K562 (cell line): Measurements from ENCODE around the gene TUFM. TPM values are rescaled to one million over a fixed set of nuclear protein-coding genes. Genes with fewer than 3 reads are reported as not detected.

ENCODE experiments used
- BRF1 ChIP-seq: IDR thresholded peaks from 3 replicates; pipeline ENCODE4 v1.6.1; 2011; ENCODE audit warnings: borderline replicate concordance, mild to moderate bottlenecking; ENCODE audit not compliant: insufficient read length; ENCODE audit errors: extremely low read depth
- CCNT2 ChIP-seq: IDR thresholded peaks from 2 replicates; pipeline ENCODE4 v1.6.1; 2011; ENCODE audit warnings: borderline replicate concordance, low read depth, mild to moderate bottlenecking, moderate library complexity, mixed read lengths, low read length; ENCODE audit not compliant: insufficient read length; ENCODE audit errors: extremely low read depth
- ELF1 ChIP-seq: fragments of 200-800 bp; sonication (Bioruptor generic); IDR thresholded peaks from 2 replicates; pipeline ENCODE4 v1.6.1; 2016; ENCODE audit warnings: missing genetic modification characterization, missing compliant biosample characterization
- HIVEP1 ChIP-seq: fragments of 250-450 bp; sonication (Bioruptor Pico); IDR thresholded peaks from 2 replicates; pipeline ENCODE4 v1.4.0; 2020; ENCODE audit warnings: mild to moderate bottlenecking
- HMGN3 ChIP-seq: IDR thresholded peaks from 2 replicates; pipeline ENCODE4 v1.6.1; 2011; ENCODE audit warnings: borderline replicate concordance, low read depth, mild to moderate bottlenecking, mixed read lengths, low read length; ENCODE audit not compliant: insufficient read length; ENCODE audit errors: extremely low read depth
- KHSRP ChIP-seq: fragments of 450-650 bp; IDR thresholded peaks from 2 replicates; pipeline ENCODE4 v1.6.1; 2017
- KLF16 ChIP-seq: IDR thresholded peaks from 2 replicates; pipeline ENCODE4 v1.6.1; 2016; ENCODE audit warnings: antibody characterized with exemption
- MAZ ChIP-seq, 2 experiments: fragments of 450-650 bp in 1 of 2; sonication (generic) in 1 of 2; formaldehyde crosslinking; IDR thresholded peaks in 1 of 2; conservative IDR thresholded peaks in 1 of 2; 2 replicates each; pipeline versions ENCODE4 v1.4.0 to v1.5.0; 2020; ENCODE audit warnings: mild to moderate bottlenecking in 1 of 2, missing genetic modification reagents in 1 of 2
- MXI1 ChIP-seq: IDR thresholded peaks from 2 replicates; pipeline ENCODE4 v1.6.1; 2011; ENCODE audit warnings: low read depth, mild to moderate bottlenecking, improper control_type of control experiment, low read length
- POLR2AphosphoS2 ChIP-seq: IDR thresholded peaks from 2 replicates; pipeline ENCODE4 v1.6.1; 2012; ENCODE audit warnings: low read length, improper control_type of control experiment
- POLR2AphosphoS5 ChIP-seq: IDR thresholded peaks from 2 replicates; pipeline ENCODE4 v1.6.1; 2011; ENCODE audit warnings: mild to moderate bottlenecking, low read depth, low read length, moderate library complexity; ENCODE audit not compliant: control insufficient read depth, insufficient read depth
- RFX7 ChIP-seq: fragments of 250-450 bp; sonication (Bioruptor Pico); IDR thresholded peaks from 2 replicates; pipeline ENCODE4 v1.5.1; 2021; ENCODE audit warnings: mild to moderate bottlenecking
- SLC30A9 ChIP-seq: fragments of 250-450 bp; sonication (Bioruptor Pico); IDR thresholded peaks from 2 replicates; pipeline ENCODE4 v1.8.0; 2022; ENCODE audit warnings: mild to moderate bottlenecking, moderate library complexity
- SMC3 ChIP-seq: conservative IDR thresholded peaks from 2 replicates; pipeline ENCODE4 v1.6.1; 2011; ENCODE audit warnings: low read depth, low read length, improper control_type of control experiment; ENCODE audit not compliant: insufficient read depth
- SRF ChIP-seq, 2 experiments: fragments of 250-450, 450-650 bp in 1 of 2; sonication (Bioruptor Pico) in 1 of 2; sonication (generic) in 1 of 2; formaldehyde crosslinking; IDR thresholded peaks; 2 replicates each; pipeline versions ENCODE4 v1.5.0 to v1.5.1; 2020 to 2022; ENCODE audit warnings: mild to moderate bottlenecking in 1 of 2, missing genetic modification reagents in 1 of 2
- XRCC5 ChIP-seq: fragments of 200-400 bp; formaldehyde crosslinking; IDR thresholded peaks from 2 replicates; pipeline ENCODE4 v1.6.1; 2017; ENCODE audit warnings: low read depth, mild to moderate bottlenecking, low read length
- YY1 ChIP-seq, 3 experiments: IDR thresholded peaks; 2 replicates each; pipeline ENCODE4 v1.6.1; 2011; ENCODE audit warnings: low read length in 2 of 3, mild to moderate bottlenecking in 2 of 3, moderate library complexity in 2 of 3, borderline replicate concordance in 1 of 3, control low read depth in 1 of 3, low read depth in 1 of 3; ENCODE audit not compliant: insufficient read depth in 3 of 3, insufficient replicate concordance in 2 of 3, control insufficient read depth in 1 of 3, insufficient read length in 1 of 3; ENCODE audit errors: extremely low read depth in 1 of 3
- ZNF444 ChIP-seq: fragments of 250-450 bp; sonication (Bioruptor Pico); IDR thresholded peaks from 2 replicates; pipeline ENCODE4 v1.4.0; 2020; ENCODE audit warnings: mild to moderate bottlenecking, moderate library complexity
- polyA plus RNA-seq, 8 experiments: library from polyadenylated mRNA; depleted of rRNA in 4 of 8; stranded (reverse) in 5 of 8; unstranded in 3 of 8; fragments of >200 nt; fragmentation: Nextera tagmentation in 2 of 8; fragmentation: Illumina TruSeq in 1 of 8; extraction: Ambion mirVana in 2 of 8; extraction: Trizol in 1 of 8; gene quantifications; 2 replicates each; pipeline versions ENCODE4 v1.2.1 to v1.2.3, GENCODE V29; 2011 to 2014; ENCODE audit warnings: inconsistent platforms in 1 of 8, missing spikeins in 1 of 8
- total RNA-seq, 7 experiments: library from RNA; depleted of rRNA in 6 of 7; stranded (reverse); fragments of >200 nt in 6 of 7; fragmentation: Illumina TruSeq in 2 of 7; extraction: Trizol in 2 of 7; gene quantifications; 2 replicates each; pipeline versions ENCODE4 v1.2.1 to v1.2.3, GENCODE V29; 2011 to 2021; ENCODE audit warnings: low replicate concordance in 1 of 7
- TF ChIP-seq, protein P1 (sequence below): fragments of 250-450 bp; sonication (Bioruptor Pico); IDR thresholded peaks from 2 replicates; pipeline ENCODE4 v1.5.1; 2021; ENCODE audit warnings: mild to moderate bottlenecking
- TF ChIP-seq, protein P2 (sequence below), 3 experiments: IDR thresholded peaks in 2 of 3; conservative IDR thresholded peaks in 1 of 3; 2 replicates each; pipeline ENCODE4 v1.5.1; 2011 to 2012; ENCODE audit warnings: low read length in 3 of 3, mild to moderate bottlenecking in 3 of 3, control low read depth in 2 of 3, improper control_type of control experiment in 1 of 3, inconsistent platforms in 1 of 3, low read depth in 1 of 3, mixed read lengths in 1 of 3, moderate library complexity in 1 of 3; ENCODE audit not compliant: insufficient read depth in 2 of 3
- TF ChIP-seq, protein P3 (sequence below): fragments of 450-650 bp; formaldehyde crosslinking; IDR thresholded peaks from 2 replicates; pipeline ENCODE4 v1.4.0; 2020; ENCODE audit warnings: mild to moderate bottlenecking, moderate library complexity

The TUFM gene
- total and polyA plus RNA-seq, 9 of the 15 experiments (the other 6 are each of a cell fraction or from before 2014, with no cell fraction given): 34.1 to 434 (median 256) TPM

DNA sequence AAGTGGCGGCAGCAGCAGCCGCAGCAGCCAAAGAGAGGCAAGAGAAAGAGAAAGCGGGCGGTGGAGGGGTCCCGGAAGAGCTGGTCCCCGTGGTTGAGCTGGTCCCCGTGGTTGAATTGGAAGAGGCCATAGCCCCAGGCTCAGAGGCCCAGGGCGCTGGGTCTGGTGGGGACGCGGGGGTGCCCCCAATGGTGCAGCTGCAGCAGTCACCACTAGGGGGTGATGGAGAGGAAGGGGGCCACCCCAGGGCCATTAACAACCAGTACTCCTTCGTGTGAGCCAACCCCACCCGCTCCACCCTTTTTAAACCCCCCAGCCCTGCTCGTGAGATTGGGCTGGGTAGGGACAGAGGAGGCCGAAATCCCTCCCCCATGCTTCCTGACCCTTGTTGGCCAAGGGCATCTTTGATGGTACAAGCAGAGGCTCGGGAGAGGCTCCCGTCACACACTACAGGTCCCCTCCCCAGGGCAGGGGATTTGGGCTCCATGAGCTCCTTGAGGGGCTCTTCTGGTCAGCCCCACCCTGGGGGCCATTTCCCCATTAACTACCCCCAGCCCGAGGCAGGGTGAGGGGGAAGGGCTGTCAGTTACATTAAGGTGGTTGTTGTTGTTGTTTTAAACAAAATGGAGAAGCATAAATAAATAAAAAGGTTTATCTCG, 27.5 kb upstream of the TUFM start (continued):
- TF ChIP-seq ZNF444 (CRISPR knock-in tag) (no peak), HMGN3 (no peak), ELF1 (tag) (no peak), RFX7 (CRISPR knock-in tag) (no peak), SRF (CRISPR knock-in tag; IDR thresholded peaks at IDR 0.05) (no peak), SLC30A9 (CRISPR knock-in tag) (no peak), BRF1 (no peak), MAZ (CRISPR knock-in tag; conservative IDR thresholded peaks at IDR 0.05 in 1 of 2, IDR thresholded peaks at IDR 0.05 in 1 of 2) (peak; percentile 64 to 78; a peak in 3 of 4 replicates), HIVEP1 (CRISPR knock-in tag) (no peak), KLF16 (0 out of 2 replicates have a peak, but pooled peaks have one; percentile 5), XRCC5 (peak; percentile 77; the same call in 1 of the 2 replicates), POLR2AphosphoS2 (no peak), KHSRP (no peak), YY1 (IDR thresholded peaks at IDR 0.05; ENCODE audit: borderline replicate concordance in 1 of 3, control insufficient read depth in 1 of 3, extremely low read depth in 1 of 3, insufficient read depth in 3 of 3, insufficient read length in 1 of 3, insufficient replicate concordance in 2 of 3, low read depth in 1 of 3, low read length in 2 of 3) (peak in 2 of 3 experiments; percentile 10 to 53), SMC3 (peak; percentile 60), CCNT2 (no peak), MXI1 (no peak), POLR2AphosphoS5 (no peak)
- TF ChIP-seq, protein P1, sequence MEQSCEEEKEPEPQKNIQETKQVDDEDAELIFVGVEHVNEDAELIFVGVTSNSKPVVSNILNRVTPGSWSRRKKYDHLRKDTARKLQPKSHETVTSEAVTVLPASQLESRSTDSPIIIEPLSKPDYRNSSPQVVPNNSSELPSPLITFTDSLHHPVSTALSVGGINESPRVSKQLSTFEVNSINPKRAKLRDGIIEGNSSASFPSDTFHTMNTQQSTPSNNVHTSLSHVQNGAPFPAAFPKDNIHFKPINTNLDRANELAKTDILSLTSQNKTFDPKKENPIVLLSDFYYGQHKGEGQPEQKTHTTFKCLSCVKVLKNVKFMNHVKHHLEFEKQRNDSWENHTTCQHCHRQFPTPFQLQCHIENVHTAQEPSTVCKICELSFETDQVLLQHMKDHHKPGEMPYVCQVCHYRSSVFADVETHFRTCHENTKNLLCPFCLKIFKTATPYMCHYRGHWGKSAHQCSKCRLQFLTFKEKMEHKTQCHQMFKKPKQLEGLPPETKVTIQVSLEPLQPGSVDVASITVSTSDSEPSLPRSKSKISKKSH: no peak
- TF ChIP-seq, protein P2, sequence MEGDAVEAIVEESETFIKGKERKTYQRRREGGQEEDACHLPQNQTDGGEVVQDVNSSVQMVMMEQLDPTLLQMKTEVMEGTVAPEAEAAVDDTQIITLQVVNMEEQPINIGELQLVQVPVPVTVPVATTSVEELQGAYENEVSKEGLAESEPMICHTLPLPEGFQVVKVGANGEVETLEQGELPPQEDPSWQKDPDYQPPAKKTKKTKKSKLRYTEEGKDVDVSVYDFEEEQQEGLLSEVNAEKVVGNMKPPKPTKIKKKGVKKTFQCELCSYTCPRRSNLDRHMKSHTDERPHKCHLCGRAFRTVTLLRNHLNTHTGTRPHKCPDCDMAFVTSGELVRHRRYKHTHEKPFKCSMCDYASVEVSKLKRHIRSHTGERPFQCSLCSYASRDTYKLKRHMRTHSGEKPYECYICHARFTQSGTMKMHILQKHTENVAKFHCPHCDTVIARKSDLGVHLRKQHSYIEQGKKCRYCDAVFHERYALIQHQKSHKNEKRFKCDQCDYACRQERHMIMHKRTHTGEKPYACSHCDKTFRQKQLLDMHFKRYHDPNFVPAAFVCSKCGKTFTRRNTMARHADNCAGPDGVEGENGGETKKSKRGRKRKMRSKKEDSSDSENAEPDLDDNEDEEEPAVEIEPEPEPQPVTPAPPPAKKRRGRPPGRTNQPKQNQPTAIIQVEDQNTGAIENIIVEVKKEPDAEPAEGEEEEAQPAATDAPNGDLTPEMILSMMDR (IDR thresholded peaks at IDR 0.05 in 2 of 3, conservative IDR thresholded peaks at IDR 0.05 in 1 of 3; ENCODE audit: insufficient read depth in 2 of 3, low read depth in 1 of 3, low read length in 3 of 3): peak; percentile 84 to 87 (median 86)
- TF ChIP-seq, protein P3, sequence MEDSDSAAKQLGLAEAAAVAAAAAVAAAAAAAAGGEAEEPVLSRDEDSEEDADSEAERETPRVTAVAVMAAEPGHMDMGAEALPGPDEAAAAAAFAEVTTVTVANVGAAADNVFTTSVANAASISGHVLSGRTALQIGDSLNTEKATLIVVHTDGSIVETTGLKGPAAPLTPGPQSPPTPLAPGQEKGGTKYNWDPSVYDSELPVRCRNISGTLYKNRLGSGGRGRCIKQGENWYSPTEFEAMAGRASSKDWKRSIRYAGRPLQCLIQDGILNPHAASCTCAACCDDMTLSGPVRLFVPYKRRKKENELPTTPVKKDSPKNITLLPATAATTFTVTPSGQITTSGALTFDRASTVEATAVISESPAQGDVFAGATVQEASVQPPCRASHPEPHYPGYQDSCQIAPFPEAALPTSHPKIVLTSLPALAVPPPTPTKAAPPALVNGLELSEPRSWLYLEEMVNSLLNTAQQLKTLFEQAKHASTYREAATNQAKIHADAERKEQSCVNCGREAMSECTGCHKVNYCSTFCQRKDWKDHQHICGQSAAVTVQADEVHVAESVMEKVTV: peak; percentile 19; the same call in 1 of the 2 replicates
